GM21423 (cell line): ENCODE measurements around the gene CD52.

ENCODE experiments used
- ATAC-seq: cut with Tn5 transposase; IDR thresholded peaks from one replicate; pipeline ENCODE4 v1.9.1; 2021; ENCODE audit warnings: mild to moderate bottlenecking, moderate library complexity; ENCODE audit not compliant: unreplicated experiment

The CD52 gene

GRCh38 chr1:26353976-26354820 is 36.4 kb downstream of the CD52 start, which contains the start of gene CRYBG2:
Gene CRYBG2 (minus strand): TSS chr1:26354130. CDS start chr1:26346657, 7,473 bp downstream.
- no peak for ATAC-seq

DNA sequence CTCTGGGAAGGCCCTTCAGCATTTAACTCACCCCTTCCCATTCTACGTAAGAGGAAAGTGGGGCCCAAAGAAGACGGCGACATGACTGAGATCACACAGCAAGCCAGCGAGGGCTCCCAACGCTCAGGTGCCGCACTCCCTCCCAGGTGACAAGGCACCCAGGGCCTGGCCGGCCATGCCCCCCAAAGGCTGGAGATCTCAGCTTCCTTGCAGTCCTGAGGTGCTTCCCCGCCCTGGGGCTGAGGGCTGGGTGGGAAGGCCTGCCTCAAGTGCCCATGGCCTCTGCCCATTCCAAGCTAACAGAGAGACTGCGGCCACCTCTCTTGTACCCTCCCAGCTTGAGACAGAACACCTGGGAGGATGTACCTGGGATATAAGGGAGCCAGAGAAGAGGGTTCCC is 37.2 kb downstream of the CD52 start:
- ATAC-seq, result no peak

GRCh38 chr1:26356106-26356505 is 38.3 kb downstream of the CD52 start:
- no peak for ATAC-seq

DNA sequence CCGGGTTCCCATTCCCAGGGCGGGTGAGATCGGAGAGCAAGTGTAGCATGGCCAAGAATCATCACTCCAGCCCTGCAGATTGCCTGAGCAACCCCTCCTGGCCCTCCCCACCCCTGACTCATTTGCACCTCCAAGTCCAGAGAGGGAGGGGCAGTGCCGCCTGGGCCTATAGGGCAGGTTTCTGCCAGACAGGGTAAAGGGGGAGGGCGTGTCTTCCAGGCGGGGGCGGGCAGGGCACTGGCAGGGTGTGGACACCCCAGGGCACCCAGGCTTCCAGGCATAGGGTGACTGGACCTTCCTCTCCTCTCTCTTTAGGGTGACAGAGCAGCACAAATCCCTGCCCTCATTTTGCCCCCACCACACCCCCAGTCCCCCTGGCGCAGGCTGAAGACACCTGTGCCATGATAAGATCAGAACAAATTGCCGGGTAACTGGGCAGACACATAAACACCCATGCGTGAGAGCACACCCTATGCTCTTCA is 39.4 kb downstream of the CD52 start:
- no peak for ATAC-seq

DNA sequence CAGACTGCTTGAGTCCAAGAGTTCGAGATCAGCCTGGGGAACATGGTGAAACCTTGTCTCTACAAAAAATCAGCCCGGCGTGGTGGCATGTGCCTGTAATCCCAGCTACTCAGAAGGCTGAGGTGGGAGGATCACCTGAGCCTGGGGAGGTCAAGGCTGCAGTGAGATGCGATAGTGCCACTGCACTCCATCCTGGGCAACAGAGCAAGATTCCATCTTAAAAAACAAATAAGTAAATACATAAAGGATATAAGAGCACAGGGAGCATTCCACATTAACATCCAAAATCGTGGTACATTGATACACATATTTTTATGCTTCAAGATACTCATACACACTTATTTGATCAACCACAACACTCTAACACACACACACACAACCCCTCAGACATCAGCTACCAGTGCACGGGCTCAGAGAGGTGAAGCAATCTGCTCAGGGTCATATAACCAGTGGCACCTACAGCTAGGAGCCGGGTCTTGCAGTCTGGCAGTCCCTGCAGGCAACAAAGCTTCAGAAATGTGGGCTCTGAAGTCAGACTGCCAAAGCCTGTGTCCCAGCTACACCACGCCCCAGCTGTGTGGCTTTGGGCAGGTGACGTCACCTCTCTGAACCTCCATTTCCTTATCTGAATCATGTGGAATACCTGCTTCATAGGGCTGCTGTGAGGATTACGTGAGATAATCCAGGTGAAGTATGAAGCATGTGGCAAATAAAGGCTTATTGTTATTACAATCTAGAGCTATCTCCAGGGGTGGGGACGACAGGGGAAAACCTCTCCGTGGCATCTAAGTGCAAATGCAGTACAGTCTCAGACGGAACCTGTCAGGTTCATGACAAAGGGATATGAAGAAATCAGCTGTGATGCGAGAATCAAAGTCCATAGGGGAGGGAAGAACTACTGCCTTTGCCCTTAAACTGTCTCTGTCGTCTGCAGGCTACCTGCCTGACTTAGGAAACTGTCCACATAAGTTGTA is 40.9 kb downstream of the CD52 start:
- no peak for ATAC-seq

DNA sequence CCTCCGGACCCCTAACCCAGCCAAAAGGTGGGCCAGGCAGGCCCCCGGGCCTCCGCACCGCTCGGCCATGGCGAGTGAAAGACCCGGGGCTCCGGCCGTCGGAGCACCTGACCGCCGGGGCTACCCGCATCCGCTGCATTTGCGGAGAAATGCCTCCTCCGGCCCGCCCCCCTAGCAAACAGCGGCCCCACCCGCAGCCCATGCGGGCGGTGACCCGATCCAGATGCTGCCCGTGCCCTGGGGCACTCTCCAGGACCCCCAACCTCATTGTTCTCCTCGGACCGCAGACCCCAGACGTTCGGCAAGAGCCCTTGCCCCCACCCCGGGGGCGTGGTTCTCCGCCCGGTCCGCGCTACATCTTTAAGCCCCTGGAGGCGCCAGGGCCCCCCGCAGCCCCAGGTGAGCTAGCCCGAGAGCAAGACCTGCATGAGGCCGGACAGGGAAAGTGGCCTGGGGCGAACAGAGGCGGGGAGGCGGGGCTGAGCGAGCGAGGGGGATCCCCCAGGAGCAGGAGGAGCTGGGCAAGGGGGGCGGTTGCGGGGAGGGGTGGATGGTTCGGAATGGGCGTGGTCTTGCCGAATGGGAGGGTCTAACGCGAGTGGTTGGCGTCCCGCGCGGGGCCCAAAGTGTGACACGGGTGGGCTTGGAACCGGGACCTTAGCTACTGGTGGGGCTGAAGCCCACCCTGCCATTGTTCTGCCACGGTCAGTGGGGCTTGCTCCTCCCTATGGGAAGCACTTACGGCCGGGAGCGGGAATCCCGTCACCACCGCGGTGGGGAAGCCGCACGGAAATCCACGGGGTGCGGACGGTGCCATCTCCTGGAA is 42.4 kb downstream of the CD52 start:
- ATAC-seq, result no peak

GRCh38 chr1:26360807-26361604 is 43.2 kb downstream of the CD52 start:
- ATAC-seq, result no peak

- ATAC-seq, result no peak
Observed at GRCh38 chr1:26361605-26362122, 43.9 kb downstream of the CD52 start.

- ATAC-seq, result no peak
Observed at GRCh38 chr1:26362331-26362730, 44.6 kb downstream of the CD52 start.

DNA sequence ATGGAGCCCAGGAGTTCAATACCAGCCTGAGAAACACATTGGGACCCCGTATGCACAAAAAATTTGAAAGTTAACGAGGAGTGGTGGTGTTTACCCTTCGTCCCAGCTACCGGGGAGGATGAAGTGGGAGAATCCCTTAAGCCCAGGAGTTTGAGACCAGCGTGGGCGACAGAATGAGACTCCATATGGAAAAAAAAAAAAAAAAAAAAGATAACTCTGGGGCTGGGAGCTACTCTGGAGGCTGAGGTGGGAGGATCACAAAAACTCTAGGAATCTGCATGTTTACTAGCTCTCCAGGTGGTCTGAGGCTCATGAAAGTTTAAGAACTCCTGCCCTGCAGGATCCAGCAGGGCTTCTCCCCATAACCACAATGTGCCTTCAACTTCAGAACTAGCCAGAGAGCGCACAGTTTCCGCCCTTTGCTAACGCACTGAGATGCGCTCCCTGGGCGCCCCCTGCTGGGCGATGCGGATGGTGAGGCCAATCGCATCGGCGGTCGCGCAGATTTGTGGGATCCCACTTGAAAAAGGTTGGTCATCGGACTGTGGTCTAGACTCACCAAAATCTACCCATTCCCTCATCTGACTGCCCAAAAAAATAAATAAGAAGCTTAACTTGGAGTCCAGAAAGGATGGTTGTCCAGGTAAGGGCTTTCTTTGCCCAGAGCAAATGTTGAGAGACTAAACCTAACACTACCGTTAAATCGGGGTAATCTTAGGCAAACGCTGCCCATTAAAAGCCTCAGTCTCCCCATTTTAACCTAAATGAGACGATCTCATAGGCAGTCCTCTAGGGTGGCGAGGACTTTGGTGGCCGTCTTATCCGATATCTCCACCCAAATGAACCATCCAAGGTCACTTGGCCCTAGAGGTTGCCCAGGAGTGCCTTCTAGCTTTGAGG is 46.0 kb downstream of the CD52 start:
- no peak for ATAC-seq

DNA sequence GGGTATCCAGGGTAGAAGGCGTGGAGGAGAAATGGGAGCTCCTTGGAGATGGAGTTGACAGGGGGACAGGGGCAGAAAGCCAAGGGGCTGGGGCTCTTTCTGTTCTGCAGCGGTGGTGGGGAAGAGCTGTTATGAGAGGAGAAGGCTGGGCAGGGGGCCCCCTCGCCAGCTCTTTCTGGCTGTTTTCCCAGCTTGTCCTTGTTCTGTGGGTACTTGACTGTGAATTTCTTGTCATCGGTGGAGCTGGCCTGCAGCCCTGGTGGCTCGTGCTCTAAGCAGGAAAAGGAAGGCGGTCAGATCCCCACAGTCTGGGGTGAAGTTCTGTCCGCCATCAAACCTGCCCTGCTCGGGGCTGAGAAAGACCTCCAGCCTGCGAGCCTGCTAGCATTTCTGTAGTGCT is 47.2 kb downstream of the CD52 start:
- no peak for ATAC-seq

- no peak for ATAC-seq
Observed at GRCh38 chr1:26367441-26367840, 49.7 kb downstream of the CD52 start.

DNA sequence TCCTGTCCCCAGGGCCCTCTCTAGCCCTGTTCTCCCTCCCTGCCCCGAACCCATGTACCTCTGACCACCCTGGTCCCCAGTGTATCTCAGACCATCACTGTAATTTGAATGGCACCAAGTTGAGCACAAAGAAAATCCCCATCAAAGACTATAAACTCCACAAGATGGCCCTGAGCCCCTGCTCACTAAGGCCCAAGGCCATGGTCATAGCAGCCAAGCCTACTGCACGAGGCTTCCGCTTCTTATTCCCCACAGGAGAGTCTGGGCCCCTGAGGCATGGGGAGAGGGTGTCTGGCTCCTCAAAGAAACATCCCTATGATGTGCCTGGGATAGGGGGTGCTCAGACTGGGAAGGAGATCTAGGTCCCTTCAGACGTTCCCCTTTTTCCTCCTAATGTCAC is 50.2 kb downstream of the CD52 start:
- no peak for ATAC-seq

GRCh38 chr1:26368486-26368885 is 50.7 kb downstream of the CD52 start:
- no peak for ATAC-seq
